ENCODE data around the gene ATP5IF1. TPM values are rescaled to one million over a fixed set of nuclear protein-coding genes. Genes with fewer than 3 reads are reported as not detected.

Gene ATP5IF1
- total and polyA plus RNA-seq, 2 of the 13 experiments (the other 11 are each of a cell fraction or from before 2014, with no cell fraction given) = 97.7 to 131 TPM

- TF ChIP-seq ARHGAP35 (CRISPR knock-in tag; IDR thresholded peaks at IDR 0.05; ENCODE audit: borderline replicate concordance) = no peak
- TF ChIP-seq HNF4G (IDR thresholded peaks at IDR 0.05; ENCODE audit: borderline replicate concordance, low read depth, low read length) = 0 out of 2 replicates have a peak, but pooled peaks have one; percentile 2
- no peak for TF ChIP-seq HNF4G (CRISPR knock-in tag; IDR thresholded peaks at IDR 0.05; ENCODE audit: borderline replicate concordance, low read depth)
- TF ChIP-seq POGZ (CRISPR knock-in tag; IDR thresholded peaks at IDR 0.05) = no peak
- no peak; the same call in 1 of the 2 replicates for TF ChIP-seq FOXC1 (CRISPR knock-in tag; IDR thresholded peaks at IDR 0.05; ENCODE audit: borderline replicate concordance)
- TF ChIP-seq USF2 (IDR thresholded peaks at IDR 0.05; ENCODE audit: low read depth, low read length) = no peak
- TF ChIP-seq USF2 (CRISPR knock-in tag; IDR thresholded peaks at IDR 0.05; ENCODE audit: borderline replicate concordance) = peak; percentile 2; the same call in 1 of the 2 replicates
- 0 out of 2 replicates have a peak, but pooled peaks have one; percentile 47 for TF ChIP-seq ZNF383 (CRISPR knock-in tag; IDR thresholded peaks at IDR 0.05; ENCODE audit: borderline replicate concordance)
- no peak for TF ChIP-seq ZNF3 (CRISPR knock-in tag; IDR thresholded peaks at IDR 0.05)
- 0 out of 2 replicates have a peak, but pooled peaks have one; percentile 46 for TF ChIP-seq ZSCAN29 (CRISPR knock-in tag; conservative IDR thresholded peaks at IDR 0.05)
- TF ChIP-seq MXI1 (IDR thresholded peaks at IDR 0.05; ENCODE audit: borderline replicate concordance, low read depth, low read length) = no peak
- 0 out of 2 replicates have a peak, but pooled peaks have one; percentile 25 for TF ChIP-seq SIN3A (IDR thresholded peaks at IDR 0.05; ENCODE audit: borderline replicate concordance, low read depth, low read length)
- 0 out of 2 replicates have a peak, but pooled peaks have one; percentile 9 for TF ChIP-seq NR2C2 (CRISPR knock-in tag; IDR thresholded peaks at IDR 0.05; ENCODE audit: borderline replicate concordance)
- no peak for TF ChIP-seq TCF7 (IDR thresholded peaks at IDR 0.05; ENCODE audit: low read depth)
- TF ChIP-seq ZNF687 (CRISPR knock-in tag; IDR thresholded peaks at IDR 0.05) = peak; percentile 25; the same call in 1 of the 2 replicates
- TF ChIP-seq NCOA2 (CRISPR knock-in tag; IDR thresholded peaks at IDR 0.05) = 0 out of 2 replicates have a peak, but pooled peaks have one; percentile 13
- 0 out of 2 replicates have a peak, but pooled peaks have one; percentile 24 for TF ChIP-seq ZBTB46 (CRISPR knock-in tag; IDR thresholded peaks at IDR 0.05; ENCODE audit: borderline replicate concordance)
- TF ChIP-seq ZNF770 (CRISPR knock-in tag; IDR thresholded peaks at IDR 0.05) = 0 out of 2 replicates have a peak, but pooled peaks have one; percentile 8
Observed at GRCh38 chr1:28236656-28237322, 865 bp downstream of the ATP5IF1 start (continued).

Data from HepG2 (cell line).